Body of pancreas (tissue), 4 donors: ENCODE results near the gene RAD51B.

Experiments used
- CTCF ChIP-seq, 7 experiments: fragments of 450-650 bp in 4 of 7; fragments of 200-600 bp in 3 of 7; sonication (generic) in 3 of 7; IDR thresholded peaks; one replicate each; pipeline ENCODE4 v1.5.1; 2016 to 2019; ENCODE audit warnings: antibody characterized with exemption in 7 of 7
- POLR2A ChIP-seq, 3 donors: fragments of 450-650 bp; IDR thresholded peaks; one replicate each; pipeline ENCODE4 v1.6.1; 2016; ENCODE audit warnings: antibody characterized with exemption in 3 of 3, mild to moderate bottlenecking in 2 of 3

GRCh38 chr14:68373124-68373646 lies 553.6 kb downstream of the RAD51B start:
- TF ChIP-seq CTCF (IDR thresholded peaks at IDR 0.05) (no peak), POLR2A (IDR thresholded peaks at IDR 0.05) (no peak)
